Hepatocyte (in vitro differentiated cells): Measurements from ENCODE around the gene PLXNA2. TPM values are rescaled to one million over a fixed set of nuclear protein-coding genes. Genes with fewer than 3 reads are reported as not detected.

ENCODE experiments used
- DNase-seq: peaks from one replicate; pipeline ENCODE4 v3.0.0-alpha.2; 2016; ENCODE audit warnings: low spot score
- H2AFZ ChIP-seq: fragments of 200-600 bp; sonication (generic); 2 replicates; pipeline ENCODE4 v1.6.0; 2016; ENCODE audit warnings: antibody characterized with exemption, mild to moderate bottlenecking
- H3K27ac ChIP-seq: fragments of 200-600 bp; sonication (generic); 2 replicates; pipeline ENCODE4 v1.5.1; 2016; ENCODE audit warnings: mild to moderate bottlenecking
- H3K27me3 ChIP-seq: fragments of 200-600 bp; sonication (generic); 2 replicates; pipeline ENCODE4 v1.6.1; 2016
- H3K36me3 ChIP-seq: fragments of 200-600 bp; sonication (generic); replicated peaks from 2 replicates; pipeline ENCODE4 v1.5.1; 2016; ENCODE audit warnings: low read depth; ENCODE audit not compliant: insufficient read depth
- H3K4me1 ChIP-seq: fragments of 200-600 bp; sonication (generic); 2 replicates; pipeline ENCODE4 v1.5.1; 2016; ENCODE audit warnings: mild to moderate bottlenecking, moderate library complexity; ENCODE audit not compliant: insufficient read depth
- H3K4me2 ChIP-seq: fragments of 200-600 bp; sonication (generic); 2 replicates; pipeline ENCODE4 v1.6.0; 2016
- H3K4me3 ChIP-seq: fragments of 200-600 bp; sonication (generic); 2 replicates; pipeline ENCODE4 v1.5.1; 2016; ENCODE audit warnings: mild to moderate bottlenecking
- H3K79me2 ChIP-seq: fragments of 200-600 bp; sonication (generic); 2 replicates; pipeline ENCODE4 v1.6.0; 2017; ENCODE audit warnings: mild to moderate bottlenecking
- H3K9me2 ChIP-seq: fragments of 200-600 bp; sonication (generic); replicated peaks from 2 replicates; pipeline ENCODE4 v1.6.0; 2017; ENCODE audit warnings: mild to moderate bottlenecking; ENCODE audit not compliant: insufficient read depth
- H3K9me3 ChIP-seq: fragments of 200-600 bp; sonication (generic); 2 replicates; pipeline ENCODE4 v1.5.1; 2016; ENCODE audit warnings: low read depth, mild to moderate bottlenecking
- H4K20me1 ChIP-seq: fragments of 200-600 bp; sonication (generic); 2 replicates; pipeline ENCODE4 v1.6.0; 2016; ENCODE audit warnings: mild to moderate bottlenecking; ENCODE audit not compliant: insufficient read depth, poor library complexity, severe bottlenecking
- CTCF ChIP-seq: fragments of 200-600 bp; sonication (generic); IDR thresholded peaks from 2 replicates; pipeline ENCODE4 v1.5.1; 2016; ENCODE audit warnings: antibody characterized with exemption, mild to moderate bottlenecking; ENCODE audit not compliant: poor library complexity
- EZH2 ChIP-seq: fragments of 200-600 bp; sonication (generic); IDR thresholded peaks from 2 replicates; pipeline ENCODE4 v1.6.1; 2016; ENCODE audit warnings: antibody characterized with exemption, mild to moderate bottlenecking, borderline replicate concordance
- EZH2phosphoT487 ChIP-seq: fragments of 200-600 bp; sonication (generic); IDR thresholded peaks from one replicate; pipeline ENCODE4 v1.6.1; 2018; ENCODE audit warnings: antibody characterized with exemption, mild to moderate bottlenecking, low read depth, moderate library complexity; ENCODE audit not compliant: unreplicated experiment, severe bottlenecking
- WGBS: methylation state at CpG from one replicate; pipeline ENCODE4 v1.1.6; 2016; ENCODE audit warnings: low lambda C conversion rate; ENCODE audit errors: missing lambda C conversion rate; 5-methylcytosine and 5-hydroxymethylcytosine counted together
- polyA plus RNA-seq: library from polyadenylated mRNA; unstranded; fragments of >200 nt; fragmentation: Nextera tagmentation; extraction: Ambion mirVana; gene quantifications from 2 replicates; pipeline ENCODE4 v1.2.1, GENCODE V29; 2016
- total RNA-seq: library from RNA; depleted of rRNA; stranded (reverse); fragments of >200 nt; gene quantifications from 2 replicates; pipeline ENCODE4 v1.2.3, GENCODE V29; 2014

PLXNA2 gene
- total and polyA plus RNA-seq, 2 experiments from 2014 or later = 9.8 to 13.1 TPM

GRCh38 chr1:208010487-208011071, 233.6 kb downstream of the PLXNA2 start:
- H2AFZ ChIP-seq = no peak overlapping the region

GRCh38 chr1:208009706-208010444, 234.3 kb downstream of the PLXNA2 start:
- Histone ChIP-seq H3K79me2 (no peaks in the 10 kb centered on the region), H3K9me2 (no peaks in the 10 kb centered on the region), H2AFZ (no peak overlapping the region), H3K4me1 (no peaks in the 10 kb centered on the region), H3K9me3 (no peaks in the 10 kb centered on the region), H3K4me3 (no peak overlapping the region), H3K36me3 (no peaks in the 10 kb centered on the region), H4K20me1 (no peaks in the 10 kb centered on the region), H3K27ac (no peak overlapping the region), H3K27me3 (no peaks in the 10 kb centered on the region), H3K4me2 (no peak overlapping the region)
- no peak for TF ChIP-seq EZH2phosphoT487
- TF ChIP-seq CTCF = no peak
- no peak for TF ChIP-seq EZH2
- 92% methylated on average over 12 of the region's 12 CpGs for WGBS
- no peak for DNase-seq

More at GRCh38 chr1:208010487-208011071, 233.6 kb downstream of the PLXNA2 start:
- H3K4me2 ChIP-seq = no peak overlapping the region
- no peaks in the 10 kb centered on the region for H4K20me1 ChIP-seq
- H3K9me2 ChIP-seq = no peaks in the 10 kb centered on the region
- DNase-seq = no peak
- 85% methylated on average over 4 of the region's 4 CpGs for WGBS
- no peak overlapping the region for H3K27ac ChIP-seq
- no peaks in the 10 kb centered on the region for H3K4me1 ChIP-seq
- H3K36me3 ChIP-seq = no peaks in the 10 kb centered on the region
- no peak overlapping the region for H3K4me3 ChIP-seq
- TF ChIP-seq CTCF = no peak
- TF ChIP-seq EZH2phosphoT487 = no peak
- TF ChIP-seq EZH2 = no peak
- H3K9me3 ChIP-seq = no peaks in the 10 kb centered on the region
- no peaks in the 10 kb centered on the region for H3K79me2 ChIP-seq
- H3K27me3 ChIP-seq = no peaks in the 10 kb centered on the region

- no peak for DNase-seq
- TF ChIP-seq EZH2 (no peak), EZH2phosphoT487 (no peak), CTCF (no peak)
- no peaks in the 10 kb centered on the region for H3K27me3 ChIP-seq
- H3K36me3 ChIP-seq = no peaks in the 10 kb centered on the region
- no peaks in the 10 kb centered on the region for H3K9me2 ChIP-seq
- H3K4me3 ChIP-seq = no peak overlapping the region
- no peak overlapping the region for H3K27ac ChIP-seq
- no peaks in the 10 kb centered on the region for H3K9me3 ChIP-seq
- 96% methylated on average over 8 of the region's 8 CpGs for WGBS
- no peaks in the 10 kb centered on the region for H3K4me1 ChIP-seq
- no peak overlapping the region for H2AFZ ChIP-seq
- no peaks in the 10 kb centered on the region for H3K79me2 ChIP-seq
- H3K4me2 ChIP-seq = no peak overlapping the region
- H4K20me1 ChIP-seq = no peaks in the 10 kb centered on the region
These were observed 234.9 kb downstream of the PLXNA2 start for GRCh38 chr1:208009303-208009702.
